ENCODE results near the gene TCERG1L.

TCERG1L gene

DNA sequence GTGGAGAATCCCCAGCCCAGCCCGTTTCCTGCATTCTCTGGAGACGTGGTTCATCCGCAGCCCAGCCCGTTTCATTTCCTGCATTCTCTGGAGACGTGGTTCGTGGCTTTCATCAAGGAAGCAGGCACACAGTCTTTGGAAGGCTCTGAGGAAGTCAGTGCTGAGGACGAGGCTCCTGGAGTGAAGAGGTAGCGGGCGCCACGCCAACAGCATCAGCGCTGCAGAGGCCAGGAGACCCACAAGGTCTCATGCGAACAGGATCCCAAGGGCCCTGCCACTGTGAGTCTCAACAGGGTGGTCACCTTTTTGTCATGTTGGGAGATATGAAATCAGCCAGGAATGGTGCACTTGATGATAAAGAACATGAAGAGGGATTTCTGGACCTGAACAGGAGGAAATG is 12.4 kb upstream of the TCERG1L start:
- TF ChIP-seq SIN3A (IDR thresholded peaks at IDR 0.05; ENCODE audit: borderline replicate concordance, insufficient read depth, low read length) (no peak), FOXP2 (optimal IDR thresholded peaks at IDR 0.05; ENCODE audit: borderline replicate concordance, extremely low read depth, extremely low read length, insufficient read depth) (no peak), TAF1 (IDR thresholded peaks at IDR 0.05; ENCODE audit: borderline replicate concordance, insufficient read depth, low read length) (no peak), POLR2AphosphoS5 (IDR thresholded peaks at IDR 0.05; ENCODE audit: low read depth, low read length) (no peak)
- TF ChIP-seq, protein P1, sequence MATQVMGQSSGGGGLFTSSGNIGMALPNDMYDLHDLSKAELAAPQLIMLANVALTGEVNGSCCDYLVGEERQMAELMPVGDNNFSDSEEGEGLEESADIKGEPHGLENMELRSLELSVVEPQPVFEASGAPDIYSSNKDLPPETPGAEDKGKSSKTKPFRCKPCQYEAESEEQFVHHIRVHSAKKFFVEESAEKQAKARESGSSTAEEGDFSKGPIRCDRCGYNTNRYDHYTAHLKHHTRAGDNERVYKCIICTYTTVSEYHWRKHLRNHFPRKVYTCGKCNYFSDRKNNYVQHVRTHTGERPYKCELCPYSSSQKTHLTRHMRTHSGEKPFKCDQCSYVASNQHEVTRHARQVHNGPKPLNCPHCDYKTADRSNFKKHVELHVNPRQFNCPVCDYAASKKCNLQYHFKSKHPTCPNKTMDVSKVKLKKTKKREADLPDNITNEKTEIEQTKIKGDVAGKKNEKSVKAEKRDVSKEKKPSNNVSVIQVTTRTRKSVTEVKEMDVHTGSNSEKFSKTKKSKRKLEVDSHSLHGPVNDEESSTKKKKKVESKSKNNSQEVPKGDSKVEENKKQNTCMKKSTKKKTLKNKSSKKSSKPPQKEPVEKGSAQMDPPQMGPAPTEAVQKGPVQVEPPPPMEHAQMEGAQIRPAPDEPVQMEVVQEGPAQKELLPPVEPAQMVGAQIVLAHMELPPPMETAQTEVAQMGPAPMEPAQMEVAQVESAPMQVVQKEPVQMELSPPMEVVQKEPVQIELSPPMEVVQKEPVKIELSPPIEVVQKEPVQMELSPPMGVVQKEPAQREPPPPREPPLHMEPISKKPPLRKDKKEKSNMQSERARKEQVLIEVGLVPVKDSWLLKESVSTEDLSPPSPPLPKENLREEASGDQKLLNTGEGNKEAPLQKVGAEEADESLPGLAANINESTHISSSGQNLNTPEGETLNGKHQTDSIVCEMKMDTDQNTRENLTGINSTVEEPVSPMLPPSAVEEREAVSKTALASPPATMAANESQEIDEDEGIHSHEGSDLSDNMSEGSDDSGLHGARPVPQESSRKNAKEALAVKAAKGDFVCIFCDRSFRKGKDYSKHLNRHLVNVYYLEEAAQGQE (IDR thresholded peaks at IDR 0.05; ENCODE audit: insufficient read depth in 1 of 2, low read depth in 2 of 2, low read length in 2 of 2) = no peak

GRCh38 chr10:131323025-131323424 is 11.5 kb upstream of the TCERG1L start:
- no peak for TF ChIP-seq FOXP2 (optimal IDR thresholded peaks at IDR 0.05; ENCODE audit: borderline replicate concordance, extremely low read depth, extremely low read length, insufficient read depth)
- no peak for TF ChIP-seq SIN3A (IDR thresholded peaks at IDR 0.05; ENCODE audit: borderline replicate concordance, insufficient read depth, low read length)
- TF ChIP-seq POLR2AphosphoS5 (IDR thresholded peaks at IDR 0.05; ENCODE audit: low read depth, low read length) = no peak
- TF ChIP-seq, protein P1 (IDR thresholded peaks at IDR 0.05; ENCODE audit: insufficient read depth in 1 of 2, low read depth in 2 of 2, low read length in 2 of 2) = no peak
- TF ChIP-seq TAF1 (IDR thresholded peaks at IDR 0.05; ENCODE audit: borderline replicate concordance, insufficient read depth, low read length) = no peak

DNA sequence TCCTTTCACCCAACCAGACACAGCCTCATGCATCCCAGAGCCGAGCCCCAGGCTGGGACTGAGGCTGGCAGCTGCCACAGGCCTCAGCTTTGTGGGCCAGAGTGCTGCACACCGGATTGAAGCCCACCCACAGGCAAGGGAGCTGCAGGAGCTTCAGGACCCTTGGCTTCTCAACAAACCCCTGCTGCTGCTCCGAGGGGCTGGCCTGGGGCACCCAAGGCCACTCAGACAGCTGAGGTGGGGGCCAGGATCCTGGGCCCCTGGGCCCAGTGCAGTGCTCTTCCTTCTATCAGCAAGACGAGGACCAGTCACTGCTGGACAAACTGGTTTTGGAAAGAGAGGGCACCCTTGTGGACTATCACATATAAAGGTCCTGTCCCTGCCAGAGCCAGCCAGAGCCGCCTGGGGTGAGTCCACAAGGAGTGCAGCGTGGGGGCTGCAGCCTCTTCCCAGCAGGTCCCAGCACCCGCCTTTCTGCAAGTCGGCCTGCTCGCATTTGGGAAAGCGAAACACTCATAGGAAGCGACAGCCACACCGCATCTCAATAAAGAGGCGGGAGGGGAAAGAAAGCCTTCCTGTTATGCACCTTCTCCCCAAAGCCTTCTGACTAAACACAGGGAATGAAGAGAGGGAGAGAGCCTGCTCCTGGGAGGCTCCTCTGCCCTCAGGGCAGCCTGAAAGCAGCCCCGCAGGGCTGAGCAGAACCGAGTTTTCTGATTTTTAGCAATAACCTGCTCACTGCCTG is 9.5 kb upstream of the TCERG1L start:
- TF ChIP-seq, protein P1 (IDR thresholded peaks at IDR 0.05; ENCODE audit: insufficient read depth in 1 of 2, low read depth in 2 of 2, low read length in 2 of 2) = no peak
- TF ChIP-seq SIN3A (IDR thresholded peaks at IDR 0.05; ENCODE audit: borderline replicate concordance, insufficient read depth, low read length) = no peak
- TF ChIP-seq FOXP2 (optimal IDR thresholded peaks at IDR 0.05; ENCODE audit: borderline replicate concordance, extremely low read depth, extremely low read length, insufficient read depth) = no peak
- TF ChIP-seq TAF1 (IDR thresholded peaks at IDR 0.05; ENCODE audit: borderline replicate concordance, insufficient read depth, low read length) = no peak
- TF ChIP-seq POLR2AphosphoS5 (IDR thresholded peaks at IDR 0.05; ENCODE audit: low read depth, low read length) = no peak

- TF ChIP-seq SIN3A (IDR thresholded peaks at IDR 0.05; ENCODE audit: borderline replicate concordance, insufficient read depth, low read length) (no peak), POLR2AphosphoS5 (IDR thresholded peaks at IDR 0.05; ENCODE audit: low read depth, low read length) (no peak), TAF1 (IDR thresholded peaks at IDR 0.05; ENCODE audit: borderline replicate concordance, insufficient read depth, low read length) (no peak), FOXP2 (optimal IDR thresholded peaks at IDR 0.05; ENCODE audit: borderline replicate concordance, extremely low read depth, extremely low read length, insufficient read depth) (no peak)
- TF ChIP-seq, protein P1 (IDR thresholded peaks at IDR 0.05; ENCODE audit: insufficient read depth in 1 of 2, low read depth in 2 of 2, low read length in 2 of 2) = no peak
Observed at GRCh38 chr10:131318814-131319213, 7.3 kb upstream of the TCERG1L start.
